GM21381 (cell line): ENCODE data around the gene TRIM75.
"Not testable (repeated sequence)": the region's sequence is repeated elsewhere in the genome, so short reads cannot be mapped to it uniquely, and the experiment has no call there.

Experiments used
- ATAC-seq: cut with Tn5 transposase; IDR thresholded peaks from one replicate; pipeline ENCODE4 v1.9.1; 2021; ENCODE audit warnings: mild to moderate bottlenecking, moderate library complexity; ENCODE audit not compliant: unreplicated experiment

TRIM75 gene

GRCh38 chr4:165073346-165073745, 19.7 kb downstream of the TRIM75 start:
- ATAC-seq = not testable (repeated sequence)

- no peak for ATAC-seq
These were observed 23.4 kb downstream of the TRIM75 start for GRCh38 chr4:165077034-165077578.

- ATAC-seq = no peak
These were observed 25.8 kb downstream of the TRIM75 start for GRCh38 chr4:165079476-165079875.

- ATAC-seq = not testable (repeated sequence)
These were observed 31.1 kb downstream of the TRIM75 start for GRCh38 chr4:165084787-165085186.

GRCh38 chr4:165085946-165086345, 32.3 kb downstream of the TRIM75 start:
- ATAC-seq = no peak

GRCh38 chr4:165088366-165088765, 34.7 kb downstream of the TRIM75 start:
- no peak for ATAC-seq

- not testable (repeated sequence) for ATAC-seq
These were observed 38.5 kb downstream of the TRIM75 start for GRCh38 chr4:165092187-165092586.

- ATAC-seq = no peak
These were observed 41.2 kb downstream of the TRIM75 start for GRCh38 chr4:165094873-165095272.

- ATAC-seq = no peak
These were observed 41.6 kb downstream of the TRIM75 start for GRCh38 chr4:165095291-165095690.

GRCh38 chr4:165096776-165097175, 43.1 kb downstream of the TRIM75 start:
- ATAC-seq = no peak

- ATAC-seq = no peak
These were observed 48.0 kb downstream of the TRIM75 start for GRCh38 chr4:165101641-165102040.

- no peak for ATAC-seq
These were observed 52.9 kb downstream of the TRIM75 start for GRCh38 chr4:165106518-165106917.
